ENCODE data around the gene WDCP. TPM values are rescaled to one million over a fixed set of nuclear protein-coding genes. Genes with fewer than 3 reads are reported as not detected.

The WDCP gene
- total RNA-seq, 2 donors from 2014 or later = 2.6 to 3.9 TPM

GRCh38 chr2:24065341-24065740 is 18.1 kb upstream of the WDCP start:
- Histone ChIP-seq H3K27me3 (no peaks in the 10 kb centered on the region), H3K4me3 (no peak overlapping the region), H3K4me1 (no peaks in the 10 kb centered on the region), H3K9me3 (no peaks in the 10 kb centered on the region), H3K36me3 (replicated peaks in 1 of 2; ENCODE audit: insufficient read depth in 1 of 2, low read depth in 2 of 2) (peaks cover 0 to 14% of the 10 kb centered on the region in 2 donors), H3K27ac (no peak overlapping the region)
- 71 to 75% methylated on average over 2 of the region's 2 CpGs for WGBS, 2 donors
- intact Hi-C loops (cut with DNase I) = loop anchor here (10.0 kb wide), 1 partner anchor 111 kb away; no protein-coding TSS in a partner anchor
- TF ChIP-seq, protein P1, sequence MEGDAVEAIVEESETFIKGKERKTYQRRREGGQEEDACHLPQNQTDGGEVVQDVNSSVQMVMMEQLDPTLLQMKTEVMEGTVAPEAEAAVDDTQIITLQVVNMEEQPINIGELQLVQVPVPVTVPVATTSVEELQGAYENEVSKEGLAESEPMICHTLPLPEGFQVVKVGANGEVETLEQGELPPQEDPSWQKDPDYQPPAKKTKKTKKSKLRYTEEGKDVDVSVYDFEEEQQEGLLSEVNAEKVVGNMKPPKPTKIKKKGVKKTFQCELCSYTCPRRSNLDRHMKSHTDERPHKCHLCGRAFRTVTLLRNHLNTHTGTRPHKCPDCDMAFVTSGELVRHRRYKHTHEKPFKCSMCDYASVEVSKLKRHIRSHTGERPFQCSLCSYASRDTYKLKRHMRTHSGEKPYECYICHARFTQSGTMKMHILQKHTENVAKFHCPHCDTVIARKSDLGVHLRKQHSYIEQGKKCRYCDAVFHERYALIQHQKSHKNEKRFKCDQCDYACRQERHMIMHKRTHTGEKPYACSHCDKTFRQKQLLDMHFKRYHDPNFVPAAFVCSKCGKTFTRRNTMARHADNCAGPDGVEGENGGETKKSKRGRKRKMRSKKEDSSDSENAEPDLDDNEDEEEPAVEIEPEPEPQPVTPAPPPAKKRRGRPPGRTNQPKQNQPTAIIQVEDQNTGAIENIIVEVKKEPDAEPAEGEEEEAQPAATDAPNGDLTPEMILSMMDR (IDR thresholded peaks at IDR 0.05) = no peak
- no peak for TF ChIP-seq POLR2A (IDR thresholded peaks at IDR 0.05)
- no peak for ATAC-seq
- DNase-seq = no peak

- Histone ChIP-seq H3K36me3 (replicated peaks in 1 of 2; ENCODE audit: insufficient read depth in 1 of 2, low read depth in 2 of 2) (no peaks in the 10 kb centered on the region), H3K27ac (no peak overlapping the region), H3K4me1 (no peaks in the 10 kb centered on the region), H3K4me3 (no peak overlapping the region), H3K27me3 (no peaks in the 10 kb centered on the region), H3K9me3 (no peaks in the 10 kb centered on the region)
- no peak for ATAC-seq
- intact Hi-C loops (cut with DNase I) = no loop called here
- WGBS, 2 donors = 59 to 71% methylated on average over 4 of the region's 4 CpGs
- TF ChIP-seq, protein P1 (IDR thresholded peaks at IDR 0.05) = no peak
- no peak for TF ChIP-seq POLR2A (IDR thresholded peaks at IDR 0.05)
- DNase-seq = no peak
Observed at GRCh38 chr2:24058564-24059271, 11.5 kb upstream of the WDCP start.

DNA sequence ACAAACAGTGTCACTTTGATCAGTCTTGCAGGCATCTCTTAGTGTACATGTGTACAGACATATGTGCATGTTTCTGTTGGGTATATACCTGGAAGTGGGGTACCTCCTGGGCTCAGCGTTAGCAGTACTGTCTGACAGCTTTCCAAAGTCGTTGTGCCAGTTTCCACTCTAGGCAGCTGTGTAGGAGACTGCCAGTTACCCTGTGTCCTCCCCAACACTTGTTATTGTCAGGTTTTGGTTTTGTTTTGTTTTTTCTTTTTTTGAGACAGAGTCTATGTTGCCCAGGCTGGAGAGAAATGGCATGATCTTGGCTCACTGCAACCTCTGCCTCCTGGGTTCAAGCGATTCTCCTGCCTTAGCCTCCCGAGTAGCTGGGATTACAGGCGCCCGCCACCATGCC is 8.6 kb upstream of the WDCP start:
- WGBS, 2 donors = 83 to 92% methylated on average over 6 of the region's 6 CpGs
- H3K4me3 ChIP-seq = no peak overlapping the region
- H3K27me3 ChIP-seq = no peaks in the 10 kb centered on the region
- no peaks in the 10 kb centered on the region for H3K36me3 ChIP-seq (replicated peaks in 1 of 2; ENCODE audit: insufficient read depth in 1 of 2, low read depth in 2 of 2)
- H3K9me3 ChIP-seq = no peaks in the 10 kb centered on the region
- intact Hi-C loops (cut with DNase I) = no loop called here
- peaks cover 6% of the 10 kb centered on the region for H3K4me1 ChIP-seq
- no peak for ATAC-seq
- DNase-seq = no peak
- no peak for TF ChIP-seq POLR2A (IDR thresholded peaks at IDR 0.05)
- TF ChIP-seq, protein P1 (IDR thresholded peaks at IDR 0.05) = no peak
- H3K27ac ChIP-seq = no peak overlapping the region

- no peak for ATAC-seq
Observed at GRCh38 chr2:24054366-24055010, 7.3 kb upstream of the WDCP start.

More at GRCh38 chr2:24054366-24055010, 7.3 kb upstream of the WDCP start:
- Histone ChIP-seq H3K27ac (no peak overlapping the region), H3K27me3 (no peaks in the 10 kb centered on the region), H3K36me3 (replicated peaks in 1 of 2; ENCODE audit: insufficient read depth in 1 of 2, low read depth in 2 of 2) (no peaks in the 10 kb centered on the region), H3K9me3 (no peaks in the 10 kb centered on the region), H3K4me1 (peaks cover 13% of the 10 kb centered on the region), H3K4me3 (no peak overlapping the region)
- DNase-seq = no peak
- 65 to 66% methylated on average over 7 to 8 of the region's 8 CpGs for WGBS, 2 donors
- no peak for TF ChIP-seq POLR2A (IDR thresholded peaks at IDR 0.05)
- TF ChIP-seq, protein P1 (IDR thresholded peaks at IDR 0.05) = no peak
- intact Hi-C loops (cut with DNase I) = no loop called here

All from body of pancreas (tissue), 4 donors.